ENCODE measurements around the gene EML2.

EML2 gene

DNA sequence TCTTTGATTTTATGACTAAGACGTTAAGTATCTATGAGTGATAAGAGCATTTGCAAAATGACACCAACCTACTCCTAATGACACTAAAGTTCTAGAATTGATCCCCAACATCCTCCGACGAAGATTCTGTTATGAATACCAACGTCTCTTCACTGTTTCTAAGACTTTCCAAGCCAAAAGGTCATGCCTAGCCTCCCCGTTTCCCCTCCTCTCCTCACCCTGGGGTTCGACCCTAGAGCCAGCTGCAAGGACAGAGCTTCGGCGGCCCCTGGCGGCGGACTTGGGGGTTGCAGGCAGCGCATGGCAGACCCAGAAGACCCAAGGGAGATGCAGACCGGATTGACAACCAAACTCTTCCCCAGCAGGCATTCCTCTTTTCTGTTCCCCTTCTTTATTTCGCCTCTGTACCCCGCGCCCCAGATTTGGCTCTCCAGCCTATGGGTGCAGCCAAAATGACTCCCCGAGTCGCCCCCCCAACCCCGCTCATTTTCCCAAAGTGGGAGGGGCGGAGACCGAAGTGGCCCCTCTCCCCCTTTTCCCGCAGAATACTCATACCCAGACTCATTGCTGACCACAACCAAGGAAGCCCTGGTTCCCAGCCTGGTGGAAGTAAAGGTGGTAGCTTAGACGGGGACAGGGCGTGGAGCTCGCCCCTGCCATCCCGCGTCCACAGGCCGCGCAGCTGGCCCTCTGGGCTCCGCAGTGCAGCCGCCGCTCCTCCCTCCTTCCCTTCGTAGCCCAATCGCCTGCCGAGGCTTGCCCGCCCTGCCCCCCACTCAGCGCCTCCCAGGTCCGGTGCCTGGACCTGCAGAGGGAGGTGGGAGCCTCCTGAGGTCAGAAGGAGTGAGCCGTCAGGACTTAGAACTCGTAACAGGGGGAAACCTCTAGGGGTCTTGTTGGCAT lies 4.1 kb upstream of the EML2 start:
- TF ChIP-seq CTCF (IDR thresholded peaks at IDR 0.05; ENCODE audit: borderline replicate concordance, control extremely low read depth, extremely low read depth, insufficient read depth, missing control alignments), result peak; percentile 99
- peak; percentile 87 for DNase-seq (ENCODE audit: low spot score)
- in situ Hi-C loops (cut with MboI; ENCODE audit: low sequenced_read_pairs, unreplicated experiment), result no loop called here

GRCh38 chr19:45641274-45642105 lies 2.3 kb upstream of the EML2 start:
- DNase-seq (ENCODE audit: low spot score), result peak; percentile 92
- in situ Hi-C loops (cut with MboI; ENCODE audit: low sequenced_read_pairs, unreplicated experiment), result no loop called here
- TF ChIP-seq CTCF (IDR thresholded peaks at IDR 0.05; ENCODE audit: borderline replicate concordance, control extremely low read depth, extremely low read depth, insufficient read depth, missing control alignments), result no peak

GRCh38 chr19:45640849-45641273 lies 1.7 kb upstream of the EML2 start:
- in situ Hi-C loops (cut with MboI; ENCODE audit: low sequenced_read_pairs, unreplicated experiment), result no loop called here
- TF ChIP-seq CTCF (IDR thresholded peaks at IDR 0.05; ENCODE audit: borderline replicate concordance, control extremely low read depth, extremely low read depth, insufficient read depth, missing control alignments), result no peak
- DNase-seq (ENCODE audit: low spot score), result no peak

- in situ Hi-C loops (cut with MboI; ENCODE audit: low sequenced_read_pairs, unreplicated experiment), result no loop called here
- no peak for DNase-seq (ENCODE audit: low spot score)
- TF ChIP-seq CTCF (IDR thresholded peaks at IDR 0.05; ENCODE audit: borderline replicate concordance, control extremely low read depth, extremely low read depth, insufficient read depth, missing control alignments), result no peak
Measured at GRCh38 chr19:45637890-45638667, 1.1 kb downstream of the EML2 start.

DNA sequence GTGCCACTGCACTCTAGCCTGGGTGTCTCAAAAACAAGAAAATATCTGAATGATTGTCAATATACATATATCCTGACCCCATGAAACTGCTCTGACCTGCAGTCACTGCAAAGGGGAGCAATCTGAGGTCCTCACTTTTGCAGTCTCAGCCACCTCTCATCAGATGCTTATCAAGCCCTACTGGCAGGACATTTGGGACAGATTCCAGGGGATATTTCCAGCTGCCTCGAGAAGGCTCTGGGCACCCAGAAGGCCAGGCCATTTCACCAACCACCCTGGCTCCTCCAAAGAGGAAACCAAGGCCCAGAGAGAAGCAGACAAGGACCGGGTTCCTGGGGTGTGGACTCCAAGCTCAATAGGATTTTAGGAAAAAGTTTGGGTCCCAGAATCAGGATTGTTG lies 2.3 kb downstream of the EML2 start:
- no peak for DNase-seq (ENCODE audit: low spot score)
- no peak for TF ChIP-seq CTCF (IDR thresholded peaks at IDR 0.05; ENCODE audit: borderline replicate concordance, control extremely low read depth, extremely low read depth, insufficient read depth, missing control alignments)
- in situ Hi-C loops (cut with MboI; ENCODE audit: low sequenced_read_pairs, unreplicated experiment), result no loop called here

DNA sequence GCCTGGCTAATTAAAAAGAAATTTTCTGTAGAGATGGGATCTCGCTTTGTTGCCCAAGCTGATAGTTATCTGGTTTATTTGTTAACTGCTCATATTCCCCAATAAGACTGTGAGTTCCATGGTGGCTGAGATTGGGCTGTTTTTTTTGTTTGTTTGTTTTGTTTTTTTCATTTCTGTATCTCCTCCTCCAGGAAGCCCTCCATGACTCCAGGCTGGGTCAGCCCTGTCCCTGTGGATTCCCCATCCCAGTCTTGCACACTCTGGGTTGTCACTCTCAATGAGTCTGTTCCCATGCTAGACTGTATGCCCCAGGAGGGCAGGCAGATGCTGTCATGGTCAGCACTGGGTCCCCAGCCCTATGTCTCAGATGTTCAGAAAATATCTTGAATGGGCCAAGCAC lies 2.9 kb downstream of the EML2 start:
- no peak for TF ChIP-seq CTCF (IDR thresholded peaks at IDR 0.05; ENCODE audit: borderline replicate concordance, control extremely low read depth, extremely low read depth, insufficient read depth, missing control alignments)
- in situ Hi-C loops (cut with MboI; ENCODE audit: low sequenced_read_pairs, unreplicated experiment), result no loop called here
- no peak for DNase-seq (ENCODE audit: low spot score)

Measured in GM13976 (cell line).